H1 (cell line): ENCODE measurements around the gene MAP4K5. TPM values are rescaled to one million over a fixed set of nuclear protein-coding genes. Genes with fewer than 3 reads are reported as not detected.

Experiments
- CTCF ChIA-PET: fragments of 300-600 bp; sonication (Branson Sonifier 250); formaldehyde crosslinking; loops from one replicate; lab custom pipeline; 2021; ENCODE audit not compliant: partially characterized antibody; lab: Charles Lee
- POLR2A ChIA-PET: fragments of 300-600 bp; sonication (Branson Sonifier 250); formaldehyde crosslinking; loops from one replicate; lab custom pipeline; 2021; ENCODE audit warnings: inconsistent platforms; ENCODE audit not compliant: partially characterized antibody; lab: Charles Lee
- DNase-seq, 2 experiments: peaks; one replicate each; pipeline versions ENCODE4 v3.0.0 to v3.0.0-alpha.2; 2010 to 2022; ENCODE audit warnings: low spot score in 2 of 2, low read depth in 1 of 2, mixed read lengths in 1 of 2
- FAIRE-seq: peaks from 2 replicates; lab custom pipeline; 2011; peaks lifted over from hg19 to GRCh38; lab: Jason Lieb, UNC
- H2AFZ ChIP-seq: 2 replicates; pipeline ENCODE4 v1.8.1; 2012; ENCODE audit warnings: low read length, inconsistent platforms
- H2AK5ac ChIP-seq: 2 replicates; pipeline ENCODE4 v1.6.1; 2013; ENCODE audit warnings: low read depth, low read length
- H2BK120ac ChIP-seq: replicated peaks from 2 replicates; pipeline ENCODE3; 2013; ENCODE audit warnings: low read depth, low read length, inconsistent platforms
- H2BK12ac ChIP-seq: 2 replicates; pipeline ENCODE4 v1.6.1; 2013; ENCODE audit warnings: low read depth, low read length
- H2BK15ac ChIP-seq: 2 replicates; pipeline ENCODE4 v1.6.1; 2013; ENCODE audit warnings: low read length
- H2BK20ac ChIP-seq: 2 replicates; pipeline ENCODE4 v1.6.1; 2013; ENCODE audit warnings: low read length
- H2BK5ac ChIP-seq: 2 replicates; pipeline ENCODE4 v1.6.1; 2013; ENCODE audit warnings: low read depth, low read length
- H3K14ac ChIP-seq: 2 replicates; pipeline ENCODE4 v1.6.1; 2013; ENCODE audit warnings: inconsistent platforms; ENCODE audit not compliant: insufficient read length
- H3K18ac ChIP-seq: 2 replicates; pipeline ENCODE4 v1.6.1; 2013; ENCODE audit warnings: low read length; ENCODE audit errors: extremely low read depth
- H3K23ac ChIP-seq: 2 replicates; pipeline ENCODE4 v1.6.1; 2013; ENCODE audit warnings: inconsistent platforms; ENCODE audit not compliant: insufficient read length
- H3K23me2 ChIP-seq: 2 replicates; pipeline ENCODE4 v1.6.1; 2013; ENCODE audit warnings: low read depth, low read length
- H3K27ac ChIP-seq: 2 replicates; pipeline ENCODE4 v1.6.1; 2011; ENCODE audit warnings: low read depth, low read length, inconsistent platforms
- H3K27me3 ChIP-seq, 4 experiments: replicated peaks in 1 of 4; 1 replicate in 1 of 4; 2 replicates in 3 of 4; pipeline versions ENCODE4 v1.6.1 to v1.8.1; 2011 to 2013; ENCODE audit warnings: low read length in 3 of 4, mild to moderate bottlenecking in 3 of 4, inconsistent platforms in 2 of 4, mixed read lengths in 2 of 4, moderate library complexity in 1 of 4; ENCODE audit not compliant: control insufficient read depth in 3 of 4, insufficient read depth in 3 of 4; ENCODE audit errors: extremely low read depth in 1 of 4
- H3K36me3 ChIP-seq, 4 experiments: 2 replicates each; pipeline versions ENCODE4 v1.6.1 to v1.8.1; 2011 to 2013; ENCODE audit warnings: mild to moderate bottlenecking in 4 of 4, low read length in 3 of 4, moderate library complexity in 2 of 4, control low read depth in 1 of 4, inconsistent platforms in 1 of 4; ENCODE audit not compliant: insufficient read depth in 4 of 4, control insufficient read depth in 2 of 4
- H3K4ac ChIP-seq: replicated peaks from 2 replicates; pipeline ENCODE3; 2013; ENCODE audit warnings: low read length, low read depth, mixed read lengths, inconsistent platforms; ENCODE audit not compliant: insufficient read length
- H3K4me1 ChIP-seq, 4 experiments: replicated peaks in 1 of 4; 1 replicate in 1 of 4; 2 replicates in 3 of 4; pipeline versions ENCODE4 v1.6.1 to v1.8.1; 2011 to 2013; ENCODE audit warnings: low read length in 3 of 4, inconsistent platforms in 2 of 4, mixed read lengths in 1 of 4; ENCODE audit not compliant: insufficient read depth in 4 of 4, control insufficient read depth in 3 of 4
- H3K4me2 ChIP-seq, 2 experiments: 2 replicates each; pipeline versions ENCODE4 v1.6.1 to v1.8.1; 2011 to 2013; ENCODE audit warnings: low read depth in 2 of 2, low read length in 2 of 2, control low read depth in 1 of 2, inconsistent platforms in 1 of 2, mild to moderate bottlenecking in 1 of 2; ENCODE audit not compliant: insufficient read depth in 1 of 2
- H3K4me3 ChIP-seq, 4 experiments: fragments of 200-600, 300-600 bp in 1 of 4; sonication (generic), shearing (Covaris generic), sonication (Bioruptor Twin) in 1 of 4; 2 replicates each; pipeline versions ENCODE4 v1.5.1 to v1.8.1; 2011 to 2016; ENCODE audit warnings: low read length in 4 of 4, low read depth in 3 of 4, control low read depth in 2 of 4, inconsistent platforms in 2 of 4, mild to moderate bottlenecking in 2 of 4, mixed read lengths in 1 of 4, moderate library complexity in 1 of 4; ENCODE audit not compliant: insufficient read depth in 2 of 4; ENCODE audit errors: extremely low read depth in 1 of 4
- H3K56ac ChIP-seq: replicated peaks from 2 replicates; pipeline ENCODE3; 2013; ENCODE audit warnings: low read depth, mild to moderate bottlenecking, mixed read lengths, low read length, inconsistent platforms; ENCODE audit not compliant: insufficient read length
- H3K79me1 ChIP-seq: 2 replicates; pipeline ENCODE4 v1.6.1; 2013; ENCODE audit warnings: low read depth, low read length, control low read depth
- H3K79me2 ChIP-seq, 2 experiments: 2 replicates each; pipeline versions ENCODE4 v1.6.1 to v1.8.1; 2012 to 2013; ENCODE audit warnings: low read length in 2 of 2, mild to moderate bottlenecking in 2 of 2, inconsistent platforms in 1 of 2; ENCODE audit not compliant: insufficient read depth in 2 of 2, control insufficient read depth in 1 of 2
- H3K9ac ChIP-seq, 4 experiments: replicated peaks in 1 of 4; 1 replicate in 1 of 4; 2 replicates in 3 of 4; pipeline versions ENCODE4 v1.6.1 to v1.8.1; 2011 to 2013; ENCODE audit warnings: low read depth in 3 of 4, low read length in 3 of 4, control low read depth in 2 of 4, mild to moderate bottlenecking in 2 of 4, moderate library complexity in 2 of 4, inconsistent platforms in 1 of 4; ENCODE audit errors: extremely low read depth in 1 of 4
- H3K9me3 ChIP-seq, 2 experiments: 2 replicates each; pipeline versions ENCODE4 v1.6.1 to v1.8.1; 2012 to 2013; ENCODE audit warnings: mild to moderate bottlenecking in 2 of 2, moderate library complexity in 2 of 2, control low read depth in 1 of 2, inconsistent platforms in 1 of 2, low read depth in 1 of 2, low read length in 1 of 2, mixed read lengths in 1 of 2; ENCODE audit not compliant: insufficient read depth in 2 of 2
- H4K20me1 ChIP-seq, 2 experiments: replicated peaks in 1 of 2; 2 replicates each; pipeline versions ENCODE3 to v1.8.1; 2011 to 2013; ENCODE audit warnings: inconsistent platforms in 2 of 2, low read length in 2 of 2, mild to moderate bottlenecking in 1 of 2; ENCODE audit not compliant: insufficient read depth in 2 of 2, control insufficient read depth in 1 of 2
- H4K5ac ChIP-seq: 2 replicates; pipeline ENCODE4 v1.6.1; 2013; ENCODE audit warnings: low read length, low read depth, mixed read lengths, inconsistent platforms; ENCODE audit not compliant: insufficient read length
- H4K8ac ChIP-seq: 2 replicates; pipeline ENCODE4 v1.8.0; 2013; ENCODE audit warnings: mild to moderate bottlenecking, moderate library complexity, low read length, inconsistent platforms; ENCODE audit not compliant: insufficient read depth; ENCODE audit errors: extremely low read depth
- H4K91ac ChIP-seq: replicated peaks from 2 replicates; pipeline ENCODE3; 2013; ENCODE audit warnings: low read length, mixed read lengths, inconsistent platforms; ENCODE audit not compliant: insufficient read length
- BACH1 ChIP-seq: IDR thresholded peaks from 2 replicates; pipeline ENCODE4 v1.6.1; 2012; ENCODE audit warnings: low read length, improper control_type of control experiment
- BCL11A ChIP-seq, 2 experiments: IDR thresholded peaks; one replicate each; pipeline ENCODE4 v1.6.1; 2011; ENCODE audit warnings: low read depth in 2 of 2, low read length in 2 of 2, mild to moderate bottlenecking in 2 of 2
- CHD2 ChIP-seq: IDR thresholded peaks from 2 replicates; pipeline ENCODE4 v1.6.1; 2012; ENCODE audit warnings: low read length, improper control_type of control experiment
- FOSL1 ChIP-seq: IDR thresholded peaks from 2 replicates; pipeline ENCODE4 v1.6.1; 2011; ENCODE audit warnings: mild to moderate bottlenecking, low read depth, low read length, moderate library complexity; ENCODE audit not compliant: insufficient read depth
- RAD21 ChIP-seq, 2 experiments: IDR thresholded peaks in 1 of 2; conservative IDR thresholded peaks in 1 of 2; 2 replicates each; pipeline ENCODE4 v1.6.1; 2011; ENCODE audit warnings: low read depth in 2 of 2, low read length in 2 of 2, improper control_type of control experiment in 1 of 2, inconsistent platforms in 1 of 2, mild to moderate bottlenecking in 1 of 2, moderate library complexity in 1 of 2
- SIRT6 ChIP-seq: IDR thresholded peaks from one replicate; pipeline ENCODE4 v1.7.1; 2012; ENCODE audit warnings: low read length, inconsistent platforms
- TBP ChIP-seq: IDR thresholded peaks from 2 replicates; pipeline ENCODE4 v1.6.1; 2011; ENCODE audit warnings: low read depth, low read length, improper control_type of control experiment
- WGBS, 2 experiments: shearing (Covaris generic) in 1 of 2; methylation state at CpG; one replicate each; pipeline versions ENCODE4 v1.1.6 to v1.1.7; 2013 to 2015; ENCODE audit warnings: low lambda C conversion rate in 2 of 2, mixed read lengths in 2 of 2, inconsistent platforms in 1 of 2, low coverage in 1 of 2, missing lambda C conversion rate in 1 of 2; ENCODE audit not compliant: insufficient replicate concordance in 2 of 2, insufficient coverage in 1 of 2, insufficient read length in 1 of 2; ENCODE audit errors: extremely low coverage in 1 of 2, missing lambda C conversion rate in 1 of 2; 5-methylcytosine and 5-hydroxymethylcytosine counted together
- polyA plus RNA-seq, 7 experiments: library from polyadenylated mRNA; depleted of rRNA in 3 of 7; stranded (reverse) in 5 of 7; unstranded in 2 of 7; fragments of >200 nt in 5 of 7; fragments of 200-250 nt in 2 of 7; gene quantifications; 1 replicate in 5 of 7; 2 replicates in 1 of 7; 4 replicates in 1 of 7; pipeline versions ENCODE4 v1.2.1 to v1.2.3, GENCODE V29; 2011 to 2013; ENCODE audit warnings: missing spikeins in 2 of 7, mixed read lengths in 2 of 7
- total RNA-seq: library from RNA; stranded (reverse); fragmentation: NEBNext Ultra II Directional; extraction: Animal tissue kit (Norgen Biotek cat#: 25700); gene quantifications from 2 replicates; pipeline ENCODE4 v1.2.1, GENCODE V29; 2021
- TF ChIP-seq, protein P1 (sequence below): IDR thresholded peaks from 2 replicates; pipeline ENCODE4 v1.6.1; 2011; ENCODE audit warnings: low read length, improper control_type of control experiment

MAP4K5 gene
- total and polyA plus RNA-seq, 2 of the 8 experiments (the other 6 are each of a cell fraction or from before 2014, with no cell fraction given): 7.6 to 34.5 TPM

DNA sequence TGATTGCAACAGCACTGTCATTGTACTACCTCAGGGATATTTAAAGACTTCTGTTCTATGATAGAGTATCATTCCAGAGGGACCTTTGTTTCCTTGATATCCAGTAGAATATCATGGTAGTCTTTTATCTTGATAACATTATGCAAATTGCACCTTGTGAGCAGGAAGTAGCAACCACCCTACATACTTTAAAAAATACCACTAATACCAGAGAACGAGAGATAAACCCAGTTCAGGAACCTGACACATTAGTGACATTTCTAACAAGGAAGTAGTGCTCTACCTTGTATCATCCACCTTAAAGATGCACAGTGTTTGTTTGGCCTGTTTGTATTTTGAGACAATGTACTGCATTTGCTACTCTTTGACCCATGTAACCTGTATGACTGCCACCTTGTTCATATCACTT is 8.8 kb upstream of the MAP4K5 start:
- Histone ChIP-seq H3K56ac (no peak overlapping the region), H3K79me1 (no peaks in the 10 kb centered on the region), H3K23me2 (no peaks in the 10 kb centered on the region), H2BK15ac (no peak overlapping the region), H2BK120ac (no peak overlapping the region), H3K4me3 (no peak overlapping the region), H4K5ac (no peak overlapping the region), H2BK5ac (no peak overlapping the region), H3K9ac (no peak overlapping the region), H3K36me3 (no peaks in the 10 kb centered on the region), H2BK20ac (no peak overlapping the region), H4K91ac (no peak overlapping the region), H3K18ac (no peak overlapping the region), H3K4ac (no peak overlapping the region), H3K9me3 (peaks cover 0 to 6% of the 10 kb centered on the region in 2 experiments; a peak in 1 of 4 replicates), H3K4me2 (no peak overlapping the region), H3K27me3 (no peaks in the 10 kb centered on the region), H4K20me1 (no peaks in the 10 kb centered on the region), H2BK12ac (no peak overlapping the region), H3K23ac (no peak overlapping the region), H3K79me2 (no peaks in the 10 kb centered on the region), H3K4me1 (no peaks in the 10 kb centered on the region), H2AFZ (no peak overlapping the region), H2AK5ac (no peak overlapping the region), H3K14ac (no peak overlapping the region), H4K8ac (no peak overlapping the region), H3K27ac (no peak overlapping the region)
- DNase-seq: no peak
- TF ChIP-seq BACH1 (no peak), RAD21 (IDR thresholded peaks at IDR 0.05 in 1 of 2, conservative IDR thresholded peaks at IDR 0.05 in 1 of 2; ENCODE audit: low read depth in 2 of 2, low read length in 2 of 2) (no peak), SIRT6 (no peak), FOSL1 (no peak), CHD2 (no peak), BCL11A (IDR thresholded peaks at IDR 0.05; ENCODE audit: low read depth in 2 of 2, low read length in 2 of 2) (no peak), TBP (no peak)
- TF ChIP-seq, protein P1, sequence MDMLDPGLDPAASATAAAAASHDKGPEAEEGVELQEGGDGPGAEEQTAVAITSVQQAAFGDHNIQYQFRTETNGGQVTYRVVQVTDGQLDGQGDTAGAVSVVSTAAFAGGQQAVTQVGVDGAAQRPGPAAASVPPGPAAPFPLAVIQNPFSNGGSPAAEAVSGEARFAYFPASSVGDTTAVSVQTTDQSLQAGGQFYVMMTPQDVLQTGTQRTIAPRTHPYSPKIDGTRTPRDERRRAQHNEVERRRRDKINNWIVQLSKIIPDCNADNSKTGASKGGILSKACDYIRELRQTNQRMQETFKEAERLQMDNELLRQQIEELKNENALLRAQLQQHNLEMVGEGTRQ: no peak
- WGBS, 2 experiments: 80% methylated on average over 1 of the region's 1 CpG; no CpG with 5 or more reads in 1 of the 2 experiments
- ChIA-PET CTCF (interaction anchor here (0.7 to 2.9 kb wide), 7 partner anchors 19 to 235 kb away, joined by 3 to 9 read pairs (median 4); partner anchors contain the start of gene ATL1), POLR2A (interaction anchor here (1.4 to 1.5 kb wide), 2 partner anchors 12 to 19 kb away, joined by 3 read pairs; partner anchors contain the start of gene ATL1)
- FAIRE-seq: no peak
